Activated CD4-positive, alpha-beta T cell treated with anti-CD3 and anti-CD28 coated beads, Interleukin-2, Interleukin-6, amounts not matched to agents 100 ng/mL and 50 ng/mL, durations not matched to agents 16 hours and 8 hours (primary cell): ENCODE measurements around the gene ROCK2.

ENCODE experiments used
- DNase-seq: peaks from one replicate; pipeline ENCODE4 v3.0.0-alpha.2; 2020

Gene ROCK2

DNA sequence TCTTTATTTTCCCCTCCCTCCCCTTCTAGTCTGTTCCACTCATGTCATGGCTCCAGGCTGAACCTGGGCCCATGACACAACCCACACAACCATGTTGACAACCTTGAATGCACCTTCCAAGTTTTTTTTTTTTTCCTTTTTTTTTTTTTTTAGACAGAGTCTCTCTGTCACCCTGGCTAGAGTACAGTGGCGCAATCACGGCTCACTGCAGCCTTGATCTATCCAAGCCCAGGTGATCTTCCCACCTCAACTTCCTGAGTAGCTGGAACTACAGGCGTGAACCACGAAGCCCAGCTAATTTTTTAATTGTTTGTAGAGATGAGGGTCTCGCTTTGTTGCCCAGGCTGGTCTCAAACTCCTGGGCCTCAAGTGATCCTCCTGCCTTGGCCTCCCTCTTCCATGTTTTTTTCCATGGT, 21.9 kb upstream of the ROCK2 start:
- no peak for DNase-seq

DNA sequence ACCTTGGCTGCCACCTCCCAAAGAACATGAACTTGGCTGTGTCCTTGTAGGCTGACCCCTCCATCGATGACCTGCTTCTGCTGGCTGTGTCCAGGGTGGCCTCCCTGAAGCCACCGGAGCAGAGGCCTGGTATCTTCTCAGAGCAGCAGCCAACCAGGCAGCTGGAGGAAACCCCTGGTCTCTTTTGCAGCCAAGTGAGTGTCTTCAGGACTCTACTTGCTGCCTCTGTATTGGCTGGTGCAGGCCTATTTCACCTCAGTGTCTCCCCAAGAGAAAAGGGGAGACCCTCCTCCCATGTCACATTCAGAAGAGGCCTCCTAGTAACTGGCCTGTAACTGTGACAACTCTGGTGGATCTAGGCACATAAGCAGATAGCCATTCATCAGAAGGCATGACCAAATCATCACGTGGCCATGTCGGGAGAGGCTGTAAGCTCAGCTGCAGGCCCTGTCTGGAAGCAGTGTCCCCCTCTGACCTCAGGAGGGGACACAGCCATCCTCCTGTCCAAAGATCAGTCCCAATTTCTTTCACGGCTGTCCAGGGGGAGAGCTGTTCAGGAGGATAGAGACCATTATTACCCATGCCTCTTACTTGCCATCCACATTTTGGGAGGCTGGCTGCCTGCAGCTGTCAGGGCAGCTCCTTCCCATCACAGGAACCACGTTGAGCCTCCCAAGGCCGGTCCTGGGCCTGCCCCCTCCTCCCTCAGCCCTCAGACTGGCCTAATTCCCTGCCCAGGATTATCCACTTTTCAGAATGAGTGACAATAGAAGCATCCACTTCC, 20.9 kb upstream of the ROCK2 start:
- no peak for DNase-seq

GRCh38 chr2:11364565-11364887, 20.1 kb upstream of the ROCK2 start:
- DNase-seq: no peak

DNA sequence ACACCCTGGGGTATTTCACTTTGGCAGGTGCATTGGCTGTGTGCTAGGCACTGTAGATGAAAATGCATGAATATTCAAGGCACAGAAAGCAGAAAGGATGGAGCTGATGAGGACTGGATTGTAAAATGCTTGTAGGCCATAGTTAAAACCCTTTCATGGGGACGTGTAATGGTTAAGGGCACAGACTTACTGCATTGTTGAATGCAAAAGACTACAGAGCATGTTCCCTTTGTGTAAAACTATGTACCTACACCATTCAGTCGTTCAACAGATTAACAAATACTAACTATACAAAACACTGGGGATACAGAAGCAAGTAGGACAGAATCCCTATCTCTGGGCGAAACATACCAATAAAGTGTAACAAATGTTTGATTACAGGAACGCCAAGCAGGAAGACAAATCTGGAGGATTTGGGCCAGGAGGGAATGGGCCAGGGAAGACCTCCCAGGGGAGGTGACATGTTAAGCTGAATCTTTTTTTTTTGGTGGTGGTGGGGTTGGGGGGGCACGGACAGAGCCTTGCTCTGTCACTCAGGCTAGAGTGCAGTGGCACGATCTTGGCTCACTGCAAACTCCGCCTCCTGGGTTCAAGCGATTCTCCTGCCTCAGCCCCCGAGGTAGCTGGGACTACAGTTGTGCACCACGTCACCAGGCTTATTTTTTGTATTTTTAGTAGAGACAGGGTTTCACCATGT, 19.6 kb upstream of the ROCK2 start:
- no peak for DNase-seq

- no peak for DNase-seq
These were observed 15.4 kb upstream of the ROCK2 start for GRCh38 chr2:11359865-11360264.

GRCh38 chr2:11357428-11357972, 13.1 kb upstream of the ROCK2 start:
- DNase-seq: no peak

DNA sequence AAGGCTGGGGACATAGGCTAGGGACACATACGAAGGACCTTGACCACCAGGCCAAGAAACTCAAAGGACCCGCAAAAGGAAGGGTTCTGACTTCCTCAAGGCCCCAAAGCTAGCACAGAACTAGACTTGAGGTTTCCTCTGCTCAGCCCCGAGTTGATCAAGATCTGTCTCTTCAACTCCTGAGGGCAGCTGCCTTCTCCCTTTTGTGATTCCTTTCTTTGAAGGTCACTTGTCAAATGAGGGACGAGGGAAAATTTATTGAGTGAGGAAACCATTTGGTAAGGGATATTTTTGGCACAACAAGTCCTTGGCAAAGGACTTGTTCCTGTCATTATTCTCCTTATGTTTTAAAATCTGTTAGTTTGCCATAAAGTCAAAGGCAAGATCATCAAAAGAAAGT, 12.3 kb upstream of the ROCK2 start:
- no peak for DNase-seq

GRCh38 chr2:11355194-11356053, 11.0 kb upstream of the ROCK2 start:
- DNase-seq: no peak

DNA sequence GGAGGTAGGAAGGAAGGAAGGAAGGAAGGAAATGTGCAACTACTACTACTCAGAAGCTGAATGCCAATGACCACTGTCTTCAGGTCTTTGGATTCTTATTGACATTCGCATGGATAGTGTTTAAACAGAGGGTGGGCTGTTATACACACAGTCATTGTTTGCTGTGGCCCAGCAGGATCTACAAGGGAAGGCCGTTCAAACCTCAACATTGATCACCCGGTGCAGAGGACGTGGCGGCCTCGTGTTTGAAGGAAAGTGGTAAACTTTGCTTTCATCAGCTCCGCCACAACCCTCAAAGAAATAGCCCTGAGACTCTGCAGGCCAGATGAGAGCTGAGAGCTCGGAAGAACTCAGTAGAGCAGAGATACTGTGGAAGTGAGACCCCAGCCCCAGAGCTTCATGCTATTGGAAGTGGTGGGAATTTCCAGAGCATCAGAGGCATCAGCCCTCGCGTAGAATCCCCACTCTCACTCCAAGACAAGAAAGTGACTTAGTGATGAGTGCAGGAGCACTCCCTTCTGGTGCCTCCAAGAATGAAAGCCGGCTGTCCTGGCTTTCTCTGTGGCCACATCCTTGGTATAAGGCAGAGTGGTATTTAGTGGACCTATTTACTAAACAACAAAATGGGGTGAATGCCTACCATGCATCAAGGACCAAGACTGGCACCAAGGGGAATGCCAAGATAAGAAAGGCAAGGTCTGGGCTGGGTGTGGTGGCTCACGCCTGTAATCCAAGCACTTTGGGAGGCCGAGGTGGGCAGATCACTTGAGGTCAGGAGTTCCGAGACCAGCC, 10.1 kb upstream of the ROCK2 start:
- no peak for DNase-seq

DNA sequence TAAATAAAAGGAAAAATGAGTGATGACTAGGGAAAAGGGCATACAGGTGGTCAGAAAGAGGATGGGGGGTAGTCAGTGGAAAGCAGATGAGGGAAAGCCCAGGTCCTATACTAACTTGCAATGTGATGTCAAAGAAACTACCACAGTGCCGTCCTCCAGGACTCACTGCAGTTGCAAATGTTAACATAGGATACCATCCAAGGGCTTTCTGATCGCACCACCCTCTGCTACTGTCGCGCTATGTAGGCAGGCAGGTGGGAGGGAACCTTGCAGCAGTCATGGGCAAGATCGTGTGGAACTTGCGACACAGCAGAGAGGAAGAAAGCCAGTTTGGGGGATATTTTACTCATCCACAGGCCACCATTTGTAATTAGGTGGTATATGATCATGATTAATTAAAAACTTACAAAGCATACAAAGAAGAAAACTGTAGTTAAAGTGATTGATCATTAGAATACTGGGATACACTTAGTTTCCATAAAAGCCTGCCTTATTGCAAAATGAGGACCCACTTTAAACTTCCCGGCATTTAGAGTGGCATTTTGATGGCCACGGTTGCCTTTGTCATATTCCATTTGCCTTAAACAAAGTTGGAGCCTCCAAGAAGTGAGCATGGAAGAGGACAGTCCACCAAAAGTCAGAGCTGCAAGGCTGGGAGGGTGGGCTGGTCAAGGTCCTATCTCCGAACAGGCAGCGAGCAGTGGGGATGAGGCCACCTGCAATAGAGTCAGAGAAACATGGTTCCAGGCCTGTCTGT, 8.5 kb upstream of the ROCK2 start:
- no peak for DNase-seq

DNA sequence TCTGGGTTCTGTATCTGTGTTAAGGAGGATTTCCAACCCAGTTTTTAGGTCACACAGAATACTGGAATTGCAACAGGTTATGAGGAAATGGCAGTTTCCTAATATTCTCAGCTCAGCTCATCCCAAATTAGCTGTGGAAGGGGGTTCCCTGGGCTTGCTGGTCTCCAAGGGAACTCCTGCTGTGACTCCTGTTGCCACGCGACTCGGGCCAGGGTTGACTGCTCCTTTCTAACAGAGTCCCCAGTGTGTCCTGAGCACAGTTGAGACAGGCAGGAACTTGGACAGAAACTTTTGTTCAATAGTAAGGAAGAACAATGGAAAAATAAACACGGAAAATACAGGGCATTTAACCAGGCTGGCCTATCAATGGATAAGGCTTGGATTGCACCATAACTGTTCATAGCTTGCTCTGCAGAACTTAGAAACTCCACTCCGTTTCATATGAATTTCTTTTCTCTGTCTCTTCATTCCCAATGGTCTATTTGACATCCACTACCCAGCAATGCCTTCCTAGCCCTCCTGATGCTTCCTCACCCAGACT, 3.8 kb upstream of the ROCK2 start:
- DNase-seq: no peak

DNA sequence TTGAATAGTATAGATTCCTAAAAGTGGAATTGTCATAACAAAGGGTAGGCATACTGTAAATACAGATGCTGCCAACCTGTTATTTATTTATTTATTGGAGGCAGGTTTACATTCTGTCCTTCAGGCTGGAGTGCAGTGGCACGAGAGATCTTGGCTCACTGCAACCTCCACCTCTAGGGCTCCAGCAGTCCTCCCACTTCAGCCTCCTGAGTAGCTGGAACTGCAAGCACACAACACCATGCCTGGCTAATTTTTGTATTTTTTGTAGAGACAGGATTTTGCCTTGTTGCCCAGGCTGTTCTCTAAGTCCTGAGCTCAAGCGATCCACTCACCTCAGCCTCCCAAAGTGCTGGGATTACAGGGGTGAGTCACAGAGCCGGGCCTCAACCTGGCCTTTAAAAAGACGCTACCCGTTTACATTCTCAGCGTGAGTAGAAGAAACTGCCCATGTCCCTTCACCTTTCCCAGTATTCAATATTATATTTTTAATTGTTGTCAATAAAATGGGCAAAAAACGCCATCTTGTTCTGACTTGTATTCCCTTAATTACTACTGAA, 3.0 kb upstream of the ROCK2 start:
- no peak for DNase-seq

DNA sequence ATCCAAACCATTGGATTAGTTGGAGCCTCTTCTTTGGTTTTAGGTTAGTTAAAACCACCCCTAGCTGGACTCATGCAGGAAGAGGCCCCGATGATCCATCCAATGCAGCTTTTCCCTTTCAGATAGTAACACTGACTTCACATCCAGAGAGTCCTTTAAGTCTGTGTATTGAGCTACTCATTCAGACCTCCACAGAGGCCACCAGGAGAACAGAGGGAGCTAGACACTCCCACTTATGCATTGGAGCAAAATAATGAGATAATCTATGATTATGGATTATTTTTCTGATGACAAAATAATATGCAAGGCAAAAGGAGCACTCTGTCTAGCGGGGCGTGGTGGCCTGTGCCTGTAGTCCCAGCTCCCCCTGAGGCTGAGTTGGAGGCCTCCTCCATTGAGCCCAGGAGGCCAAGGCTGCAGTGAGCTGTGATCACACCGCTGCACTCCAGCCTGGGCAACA, 1.6 kb upstream of the ROCK2 start:
- DNase-seq: no peak

- DNase-seq: peak; percentile 24
These were observed 681 bp upstream of the ROCK2 start for GRCh38 chr2:11344956-11345677.

GRCh38 chr2:11343650-11344341, 640 bp downstream of the ROCK2 start:
- DNase-seq: peak; percentile 47

GRCh38 chr2:11343368-11343649, 1.1 kb downstream of the ROCK2 start:
- DNase-seq: no peak

DNA sequence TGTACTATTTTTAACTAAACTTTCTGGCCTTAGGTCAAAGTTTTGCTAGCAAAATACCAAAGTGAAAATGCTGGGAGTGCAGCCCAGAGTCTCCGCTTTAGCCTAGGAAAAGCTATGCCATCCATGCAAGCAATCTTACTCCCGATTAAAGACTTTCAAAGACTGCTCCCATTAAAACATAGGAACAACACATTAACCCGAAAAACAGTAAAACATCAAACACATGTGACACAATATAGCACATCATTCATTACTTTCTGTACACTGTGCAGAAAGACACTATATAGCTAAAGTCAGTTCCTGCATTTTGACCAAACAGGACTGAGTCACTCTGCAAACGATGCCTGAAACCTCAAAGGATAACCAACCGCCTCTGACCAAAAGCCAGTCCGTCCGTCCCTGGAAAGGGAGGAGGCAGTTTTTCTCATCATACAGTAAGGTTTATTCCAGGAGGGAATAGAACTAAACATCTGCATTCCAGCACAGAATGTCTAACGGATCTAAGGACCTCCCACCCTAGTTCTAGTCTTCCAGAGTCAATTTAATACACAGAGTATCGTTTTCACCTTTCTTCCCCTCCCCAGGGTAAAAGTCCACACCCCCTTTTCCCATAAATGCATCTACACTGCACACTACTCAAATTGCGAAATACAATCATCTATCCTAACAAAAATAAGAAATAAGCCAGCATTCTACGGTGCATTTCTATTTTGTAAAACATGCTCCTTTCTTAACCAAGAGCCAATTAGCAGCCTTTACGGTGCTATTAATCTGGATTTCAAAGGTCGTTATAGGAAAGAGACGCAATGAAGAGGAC, 1.7 kb downstream of the ROCK2 start:
- DNase-seq: peak; percentile 27

DNA sequence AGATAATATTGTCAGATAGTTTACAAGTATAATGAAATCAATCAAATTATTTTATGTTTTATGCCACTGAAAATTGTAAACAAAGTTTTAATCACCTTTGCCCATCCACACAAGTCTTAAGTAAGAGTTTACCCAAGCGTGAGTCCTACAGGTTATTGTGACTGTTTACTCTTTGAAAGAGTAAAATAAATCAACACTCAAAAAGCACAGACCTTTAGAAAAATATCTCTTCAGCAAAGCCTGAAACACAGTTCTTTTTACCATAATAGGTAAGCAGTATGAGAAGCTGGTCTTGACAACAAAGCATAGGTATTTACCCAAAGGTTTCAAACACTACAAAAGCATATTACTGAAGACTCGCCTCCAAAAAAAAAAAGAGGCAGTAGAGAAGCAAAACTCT, 3.7 kb downstream of the ROCK2 start:
- no peak for DNase-seq

- no peak for DNase-seq
These were observed 4.8 kb downstream of the ROCK2 start for GRCh38 chr2:11339508-11340083.
